ENCODE results near the gene CPHXL2.

CPHXL2 gene
- total RNA-seq = 0 reads per million in 9 experiments

GRCh38 chr16:75676909-75677308, at the start of gene CPHXL2:
TSS of gene CPHXL2 (minus strand) at chr16:75677009. CDS start at chr16:75676999, 10 bp downstream.
- ATAC-seq (replicated peaks) = no peak

GRCh38 chr16:75726390-75726789, 49.6 kb upstream of the CPHXL2 start, which contains the start of gene CPHXL:
TSS of gene CPHXL (minus strand) at chr16:75726490. CDS start at chr16:75726442, 48 bp downstream.
- no peak for ATAC-seq (replicated peaks)
- Mint-ChIP-seq H3K27ac (no peak within 1 kb of the TSS), H3K4me1 (ENCODE audit: low read depth in 2 of 2) (no peaks in the 10 kb centered on the region), H3K4me3 (no peak within 1 kb of the TSS), H3K27me3 (peaks cover 7 to 12% of the 10 kb centered on the region in 2 donors), H3K9me3 (peaks cover 0 to 9% of the 10 kb centered on the region in 2 donors), H3K36me3 (ENCODE audit: insufficient read depth) (no peaks in the 10 kb centered on the region)
- DNase-seq = no peak

More at GRCh38 chr16:75676909-75677308, at the start of gene CPHXL2:
- Mint-ChIP-seq H3K9me3 (no peaks in the 10 kb centered on the region), H3K27ac (no peak within 1 kb of the TSS), H3K4me1 (ENCODE audit: low read depth in 2 of 2) (no peaks in the 10 kb centered on the region), H3K27me3 (no peaks in the 10 kb centered on the region), H3K4me3 (no peak within 1 kb of the TSS), H3K36me3 (ENCODE audit: insufficient read depth) (no peaks in the 10 kb centered on the region)
- DNase-seq = no peak

- no peak overlapping the region for H3K27ac Mint-ChIP-seq
- ATAC-seq (replicated peaks) = no peak
- peaks cover 0 to 9% of the 10 kb centered on the region in 2 donors for H3K9me3 Mint-ChIP-seq
Measured at GRCh38 chr16:75718452-75718851, 41.6 kb upstream of the CPHXL2 start.

DNA sequence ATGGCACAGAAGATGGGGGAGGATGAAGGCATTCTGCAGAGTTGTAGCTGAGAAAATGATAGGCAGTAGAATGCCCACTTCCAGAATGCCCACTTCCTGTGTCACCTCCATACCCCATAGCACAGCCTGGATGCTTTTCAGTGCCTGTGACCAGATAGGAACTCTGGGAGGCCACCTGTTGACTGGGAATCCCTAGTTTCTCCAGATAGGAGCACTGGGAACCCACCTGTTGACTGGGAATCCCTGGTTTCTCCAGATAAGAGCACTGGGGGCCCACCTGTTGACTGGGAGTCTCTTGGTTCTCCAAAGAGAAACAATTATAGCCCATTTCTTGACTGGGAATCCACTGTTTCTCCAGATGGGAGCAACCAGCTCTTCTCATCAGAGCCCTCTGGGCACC, 37.9 kb upstream of the CPHXL2 start:
- Mint-ChIP-seq H3K27ac (no peak overlapping the region), H3K27me3 (peaks cover 37 to 51% of the 10 kb centered on the region in 2 donors), H3K4me3 (no peak overlapping the region), H3K36me3 (ENCODE audit: insufficient read depth) (no peaks in the 10 kb centered on the region), H3K9me3 (peaks cover 0 to 6% of the 10 kb centered on the region in 2 donors), H3K4me1 (ENCODE audit: low read depth in 2 of 2) (no peaks in the 10 kb centered on the region)
- ATAC-seq (replicated peaks) (no peak), DNase-seq (no peak)

More at GRCh38 chr16:75718452-75718851, 41.6 kb upstream of the CPHXL2 start:
- Mint-ChIP-seq H3K27me3 (peaks cover 49 to 60% of the 10 kb centered on the region in 2 donors), H3K4me3 (no peak overlapping the region), H3K36me3 (ENCODE audit: insufficient read depth) (no peaks in the 10 kb centered on the region), H3K4me1 (ENCODE audit: low read depth in 2 of 2) (no peaks in the 10 kb centered on the region)
- DNase-seq = no peak

DNA sequence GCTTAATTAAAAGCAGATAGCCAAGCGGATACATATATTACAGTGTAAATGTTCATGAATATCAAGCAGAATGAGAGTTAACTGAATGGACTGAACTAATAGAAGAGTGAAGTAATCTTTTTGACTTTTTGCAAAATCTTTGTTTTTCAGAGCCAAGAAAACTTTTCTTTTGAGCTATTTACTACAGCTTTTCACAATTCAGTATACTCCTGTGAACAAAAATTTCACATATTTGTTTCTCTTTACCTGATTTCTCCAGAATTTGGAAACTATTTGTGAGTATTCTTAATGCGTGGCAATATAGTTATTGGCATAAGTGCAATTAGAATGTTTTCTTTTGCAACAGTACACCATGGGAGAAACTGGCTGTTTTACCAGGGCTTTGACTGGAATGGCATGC, 33.5 kb upstream of the CPHXL2 start:
- Mint-ChIP-seq H3K4me1 (ENCODE audit: low read depth in 2 of 2) (no peaks in the 10 kb centered on the region), H3K36me3 (ENCODE audit: insufficient read depth) (no peaks in the 10 kb centered on the region), H3K27me3 (peaks cover 26 to 39% of the 10 kb centered on the region in 2 donors), H3K4me3 (no peak overlapping the region), H3K27ac (no peak overlapping the region), H3K9me3 (peaks cover 0 to 7% of the 10 kb centered on the region in 2 donors)
- DNase-seq (no peak), ATAC-seq (replicated peaks) (no peak)

DNA sequence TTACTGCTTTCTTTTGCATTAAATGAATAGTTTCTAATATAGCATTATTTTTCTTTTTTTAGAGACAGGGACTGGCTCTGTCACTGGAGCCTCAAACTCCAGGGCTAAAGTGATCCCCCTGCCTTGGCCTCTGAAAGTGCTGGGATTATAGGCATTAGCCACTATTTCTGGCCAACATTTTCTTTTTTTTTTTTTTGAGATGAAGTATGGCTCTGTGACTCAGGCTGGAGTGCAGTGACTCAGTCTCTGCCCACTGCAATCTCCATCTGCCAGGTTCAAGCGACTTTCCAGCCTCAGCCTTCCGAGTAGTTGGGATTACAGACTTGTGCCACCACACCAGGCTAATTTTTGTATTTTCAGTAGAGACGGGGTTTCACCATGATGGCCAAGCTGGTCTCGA, 26.5 kb upstream of the CPHXL2 start:
- Mint-ChIP-seq H3K4me1 (ENCODE audit: low read depth in 2 of 2) (no peaks in the 10 kb centered on the region), H3K36me3 (ENCODE audit: insufficient read depth) (no peaks in the 10 kb centered on the region), H3K27ac (no peak overlapping the region)

GRCh38 chr16:75702242-75702641, 25.4 kb upstream of the CPHXL2 start:
- Mint-ChIP-seq H3K9me3 (no peaks in the 10 kb centered on the region), H3K4me1 (ENCODE audit: low read depth in 2 of 2) (no peaks in the 10 kb centered on the region), H3K36me3 (ENCODE audit: insufficient read depth) (no peaks in the 10 kb centered on the region), H3K27me3 (peaks cover 19 to 21% of the 10 kb centered on the region in 2 donors), H3K27ac (no peak overlapping the region), H3K4me3 (no peak overlapping the region)
- no peak for DNase-seq
- no peak for ATAC-seq (replicated peaks)

More for the DNA sequence above, 26.5 kb upstream of the CPHXL2 start:
- no peak for DNase-seq
- Mint-ChIP-seq H3K4me3 (no peak overlapping the region), H3K9me3 (no peaks in the 10 kb centered on the region), H3K27me3 (peaks cover 19 to 23% of the 10 kb centered on the region in 2 donors)
- no peak for ATAC-seq (replicated peaks)

GRCh38 chr16:75701361-75701760, 24.6 kb upstream of the CPHXL2 start, which contains the start of gene DUXB:
TSS of gene DUXB (minus strand) at chr16:75701461. CDS start at chr16:75701418, 43 bp downstream.
- DNase-seq (no peak), ATAC-seq (replicated peaks) (no peak)
- no peaks in the 10 kb centered on the region for H3K36me3 Mint-ChIP-seq (ENCODE audit: insufficient read depth)
- H3K4me1 Mint-ChIP-seq (ENCODE audit: low read depth in 2 of 2) = no peaks in the 10 kb centered on the region
- no peaks in the 10 kb centered on the region for H3K9me3 Mint-ChIP-seq
- peaks cover 10 to 15% of the 10 kb centered on the region in 2 donors for H3K27me3 Mint-ChIP-seq
- no peak within 1 kb of the TSS for H3K4me3 Mint-ChIP-seq
- no peak within 1 kb of the TSS for H3K27ac Mint-ChIP-seq

GRCh38 chr16:75697571-75697970, 20.8 kb upstream of the CPHXL2 start:
- H3K27ac Mint-ChIP-seq = no peak overlapping the region
- H3K9me3 Mint-ChIP-seq = no peaks in the 10 kb centered on the region
- H3K36me3 Mint-ChIP-seq (ENCODE audit: insufficient read depth) = no peaks in the 10 kb centered on the region
- no peak for ATAC-seq (replicated peaks)
- H3K4me1 Mint-ChIP-seq (ENCODE audit: low read depth in 2 of 2) = no peaks in the 10 kb centered on the region
- peaks cover 0 to 2% of the 10 kb centered on the region in 2 donors for H3K27me3 Mint-ChIP-seq
- DNase-seq = no peak
- no peak overlapping the region for H3K4me3 Mint-ChIP-seq

- Mint-ChIP-seq H3K4me1 (ENCODE audit: low read depth in 2 of 2) (no peaks in the 10 kb centered on the region), H3K36me3 (ENCODE audit: insufficient read depth) (no peaks in the 10 kb centered on the region), H3K4me3 (no peak overlapping the region), H3K27ac (no peak overlapping the region), H3K27me3 (no peaks in the 10 kb centered on the region), H3K9me3 (no peaks in the 10 kb centered on the region)
- ATAC-seq (replicated peaks) (no peak), DNase-seq (no peak)
Measured at GRCh38 chr16:75695708-75696107, 18.9 kb upstream of the CPHXL2 start.

- H3K9me3 Mint-ChIP-seq = no peaks in the 10 kb centered on the region
- H3K36me3 Mint-ChIP-seq (ENCODE audit: insufficient read depth) = peaks cover 3% of the 10 kb centered on the region
- peaks cover 0 to 2% of the 10 kb centered on the region in 2 donors for H3K4me1 Mint-ChIP-seq (ENCODE audit: low read depth in 2 of 2)
- H3K4me3 Mint-ChIP-seq = no peak overlapping the region
- no peak overlapping the region for H3K27ac Mint-ChIP-seq
- ATAC-seq (replicated peaks) (no peak), DNase-seq (no peak)
- peaks cover 0 to 6% of the 10 kb centered on the region in 2 donors for H3K27me3 Mint-ChIP-seq
Measured at GRCh38 chr16:75687361-75687760, 10.6 kb upstream of the CPHXL2 start.

- no peak overlapping the region for H3K4me3 Mint-ChIP-seq
- DNase-seq (no peak), ATAC-seq (replicated peaks) (no peak)
- peaks cover 3% of the 10 kb centered on the region for H3K36me3 Mint-ChIP-seq (ENCODE audit: insufficient read depth)
- no peak overlapping the region for H3K27ac Mint-ChIP-seq
- H3K4me1 Mint-ChIP-seq (ENCODE audit: low read depth in 2 of 2) = no peaks in the 10 kb centered on the region
- peaks cover 0 to 11% of the 10 kb centered on the region in 2 donors for H3K27me3 Mint-ChIP-seq
- no peaks in the 10 kb centered on the region for H3K9me3 Mint-ChIP-seq
Measured at GRCh38 chr16:75682308-75682707, 5.5 kb upstream of the CPHXL2 start.

- peaks cover 0 to 11% of the 10 kb centered on the region in 2 donors for H3K27me3 Mint-ChIP-seq
- DNase-seq (no peak), ATAC-seq (replicated peaks) (no peak)
- H3K4me3 Mint-ChIP-seq = no peak overlapping the region
- H3K36me3 Mint-ChIP-seq (ENCODE audit: insufficient read depth) = peaks cover 3% of the 10 kb centered on the region
- no peaks in the 10 kb centered on the region for H3K9me3 Mint-ChIP-seq
- H3K27ac Mint-ChIP-seq = no peak overlapping the region
- no peaks in the 10 kb centered on the region for H3K4me1 Mint-ChIP-seq (ENCODE audit: low read depth in 2 of 2)
Measured at GRCh38 chr16:75679366-75679765, 2.6 kb upstream of the CPHXL2 start.

DNA sequence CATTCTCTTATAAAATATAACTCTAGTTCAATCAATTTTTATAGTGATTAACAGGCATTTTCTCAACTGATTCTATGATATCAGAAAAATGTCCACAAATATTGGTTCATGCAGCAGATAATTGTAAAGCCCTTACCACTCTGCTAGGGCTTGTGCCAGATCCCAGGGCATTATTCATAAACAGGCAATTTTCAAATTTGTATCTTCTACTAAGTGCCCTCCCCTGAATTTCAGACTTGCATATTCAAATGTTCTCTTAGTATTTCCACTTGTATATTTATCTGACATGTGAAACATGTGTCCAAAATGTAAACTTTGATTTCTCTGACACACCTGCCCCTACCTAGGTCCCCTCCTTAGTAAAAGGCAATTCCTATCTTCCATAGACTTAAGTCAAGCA, 9.3 kb downstream of the CPHXL2 start:
- DNase-seq = no peak
- Mint-ChIP-seq H3K27ac (no peak overlapping the region), H3K27me3 (no peaks in the 10 kb centered on the region), H3K36me3 (ENCODE audit: insufficient read depth) (no peaks in the 10 kb centered on the region), H3K4me3 (no peak overlapping the region), H3K9me3 (no peaks in the 10 kb centered on the region), H3K4me1 (ENCODE audit: low read depth in 2 of 2) (no peaks in the 10 kb centered on the region)
- ATAC-seq (replicated peaks) = no peak

Measured in effector memory CD8-positive, alpha-beta T cell (primary cell).